ENCODE measurements around the gene LNX2. TPM values are rescaled to one million over a fixed set of nuclear protein-coding genes. Genes with fewer than 3 reads are reported as not detected.
A peak's percentile ranks its signal among the peaks of the same experiment; 100 is the strongest.

Gene LNX2
- total RNA-seq, 2 donors from 2014 or later = 13.9 to 15.6 TPM

DNA sequence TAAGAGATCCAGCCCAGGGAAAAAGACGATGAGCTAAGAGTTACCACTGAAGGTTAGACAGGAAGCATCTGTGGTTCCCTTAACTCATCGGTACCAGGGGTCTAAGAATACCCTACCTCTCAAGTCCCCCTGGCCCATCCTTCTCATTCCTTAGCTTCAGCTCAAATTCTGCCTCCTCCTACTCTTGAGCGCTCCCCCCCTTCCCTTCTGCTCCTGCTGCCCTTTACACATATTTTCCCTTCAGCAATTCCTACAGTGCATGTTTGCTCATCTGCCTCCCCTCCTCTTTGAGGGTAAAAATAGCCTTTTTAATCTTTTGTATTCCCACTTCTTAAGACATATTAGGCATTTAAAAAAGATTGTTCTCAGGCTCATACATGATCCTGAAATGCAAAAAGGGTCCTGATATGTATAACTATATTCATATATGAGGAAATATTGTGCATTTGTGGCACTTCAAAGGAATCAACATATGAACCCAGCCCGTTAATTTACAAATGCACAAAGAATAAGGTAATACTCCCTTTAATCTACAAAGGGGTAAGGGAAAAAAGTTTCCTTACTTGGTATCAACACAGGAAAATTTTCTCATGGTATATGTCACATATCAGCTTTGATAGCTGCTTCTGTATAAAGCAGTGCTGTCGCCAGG lies 33.1 kb downstream of the LNX2 start:
- H3K9me3 ChIP-seq (ENCODE audit: control insufficient read depth, low read length) = peaks cover 10% of the 10 kb centered on the region
- TF ChIP-seq, protein P1, sequence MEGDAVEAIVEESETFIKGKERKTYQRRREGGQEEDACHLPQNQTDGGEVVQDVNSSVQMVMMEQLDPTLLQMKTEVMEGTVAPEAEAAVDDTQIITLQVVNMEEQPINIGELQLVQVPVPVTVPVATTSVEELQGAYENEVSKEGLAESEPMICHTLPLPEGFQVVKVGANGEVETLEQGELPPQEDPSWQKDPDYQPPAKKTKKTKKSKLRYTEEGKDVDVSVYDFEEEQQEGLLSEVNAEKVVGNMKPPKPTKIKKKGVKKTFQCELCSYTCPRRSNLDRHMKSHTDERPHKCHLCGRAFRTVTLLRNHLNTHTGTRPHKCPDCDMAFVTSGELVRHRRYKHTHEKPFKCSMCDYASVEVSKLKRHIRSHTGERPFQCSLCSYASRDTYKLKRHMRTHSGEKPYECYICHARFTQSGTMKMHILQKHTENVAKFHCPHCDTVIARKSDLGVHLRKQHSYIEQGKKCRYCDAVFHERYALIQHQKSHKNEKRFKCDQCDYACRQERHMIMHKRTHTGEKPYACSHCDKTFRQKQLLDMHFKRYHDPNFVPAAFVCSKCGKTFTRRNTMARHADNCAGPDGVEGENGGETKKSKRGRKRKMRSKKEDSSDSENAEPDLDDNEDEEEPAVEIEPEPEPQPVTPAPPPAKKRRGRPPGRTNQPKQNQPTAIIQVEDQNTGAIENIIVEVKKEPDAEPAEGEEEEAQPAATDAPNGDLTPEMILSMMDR (conservative IDR thresholded peaks at IDR 0.05) = no peak
- Mint-ChIP-seq H3K9me3 (peaks cover 4% of the 10 kb centered on the region), H3K36me3 (ENCODE audit: low read depth) (peaks cover 6% of the 10 kb centered on the region), H3K27me3 (ENCODE audit: insufficient read depth) (no peaks in the 10 kb centered on the region), H3K4me3 (no peak overlapping the region), H3K4me1 (no peaks in the 10 kb centered on the region), H3K27ac (no peak overlapping the region)
- no peak for DNase-seq
- no peaks in the 10 kb centered on the region for H3K36me3 ChIP-seq (ENCODE audit: control insufficient read depth, insufficient read depth, low read length)
- no peak overlapping the region for H3K27ac ChIP-seq (ENCODE audit: low read depth, low read length)
- H3K4me3 ChIP-seq (ENCODE audit: low read length) = no peak overlapping the region
- H3K4me1 ChIP-seq (ENCODE audit: control insufficient read depth, insufficient read depth, low read length) = no peaks in the 10 kb centered on the region
- 85 to 88% methylated on average over 5 of the region's 5 CpGs for WGBS, 2 experiments (ENCODE audit: insufficient coverage in 1 of 2, insufficient read length in 1 of 2)
- no peak overlapping the region for H3K9ac ChIP-seq (ENCODE audit: extremely low read depth, low read length, poor library complexity, severe bottlenecking)
- no peaks in the 10 kb centered on the region for H3K27me3 ChIP-seq (ENCODE audit: control insufficient read depth, insufficient read depth, low read length, poor library complexity, severe bottlenecking)

- peaks cover 4% of the 10 kb centered on the region for H3K9me3 Mint-ChIP-seq
- TF ChIP-seq, protein P1 (conservative IDR thresholded peaks at IDR 0.05) = no peak
- H3K27me3 Mint-ChIP-seq (ENCODE audit: insufficient read depth) = no peaks in the 10 kb centered on the region
- H3K27ac Mint-ChIP-seq = peak overlapping the region; percentile 53
- H3K9me3 ChIP-seq (ENCODE audit: control insufficient read depth, low read length) = peaks cover 5% of the 10 kb centered on the region
- H3K4me3 Mint-ChIP-seq = no peak overlapping the region
- peaks cover 3% of the 10 kb centered on the region for H3K4me1 Mint-ChIP-seq
- H3K27me3 ChIP-seq (ENCODE audit: control insufficient read depth, insufficient read depth, low read length, poor library complexity, severe bottlenecking) = no peaks in the 10 kb centered on the region
- H3K4me1 ChIP-seq (ENCODE audit: control insufficient read depth, insufficient read depth, low read length) = peaks cover under 1% of the 10 kb centered on the region
- peaks cover 21% of the 10 kb centered on the region for H3K36me3 ChIP-seq (ENCODE audit: control insufficient read depth, insufficient read depth, low read length)
- DNase-seq = no peak
- peaks cover 18% of the 10 kb centered on the region for H3K36me3 Mint-ChIP-seq (ENCODE audit: low read depth)
- WGBS, 2 experiments (ENCODE audit: insufficient coverage in 1 of 2, insufficient read length in 1 of 2) = 92 to 100% methylated on average over 2 to 3 of the region's 4 CpGs
- no peak overlapping the region for H3K27ac ChIP-seq (ENCODE audit: low read depth, low read length)
- H3K4me3 ChIP-seq (ENCODE audit: low read length) = no peak overlapping the region
- no peak overlapping the region for H3K9ac ChIP-seq (ENCODE audit: extremely low read depth, low read length, poor library complexity, severe bottlenecking)
Measured at GRCh38 chr13:27583645-27584044, 36.7 kb downstream of the LNX2 start.

DNA sequence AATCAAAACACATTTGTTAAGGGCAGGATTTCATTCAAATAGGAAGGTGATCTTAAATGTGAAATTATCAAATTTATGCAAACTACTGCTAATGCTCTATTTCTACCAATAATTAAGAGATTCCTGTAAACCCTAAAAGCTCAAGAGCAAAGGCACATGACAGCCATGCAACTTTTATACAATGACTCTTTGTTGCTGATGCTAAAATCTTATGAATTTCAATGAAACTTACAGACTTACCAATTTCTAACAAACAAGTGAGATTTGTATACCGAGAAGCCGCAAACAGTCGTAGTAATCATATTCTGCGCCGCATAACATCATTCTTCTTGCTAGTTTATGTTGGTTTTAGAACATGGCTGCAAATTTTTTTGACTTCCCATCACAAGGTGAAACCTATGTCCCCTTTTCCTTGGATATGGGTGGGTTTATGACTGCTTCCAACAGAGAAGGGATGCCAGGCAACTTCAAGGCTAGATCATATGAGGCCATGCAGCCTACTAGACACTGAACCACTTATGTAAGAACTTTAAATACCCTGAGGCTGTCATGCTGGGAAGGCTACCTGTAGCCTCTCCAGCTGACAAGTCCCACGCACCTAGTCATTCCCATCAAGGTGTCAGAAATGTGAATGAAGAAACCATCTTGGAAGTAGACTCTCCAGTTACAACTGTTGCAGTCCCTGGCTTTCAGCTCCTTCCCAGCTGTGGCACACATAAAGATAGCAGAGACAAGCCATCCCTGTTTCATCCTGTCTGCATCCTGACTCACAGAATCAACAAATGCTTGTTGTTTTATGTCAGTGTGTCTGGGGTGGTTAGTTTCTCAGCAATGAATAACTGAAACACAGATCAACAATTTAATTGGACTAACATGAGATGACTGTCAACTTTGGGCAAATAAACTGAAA lies 42.0 kb downstream of the LNX2 start:
- peak; percentile 44 for DNase-seq
- no peak overlapping the region for H3K27ac Mint-ChIP-seq
- peaks cover 7% of the 10 kb centered on the region for H3K9me3 ChIP-seq (ENCODE audit: control insufficient read depth, low read length)
- H3K36me3 ChIP-seq (ENCODE audit: control insufficient read depth, insufficient read depth, low read length) = peaks cover 27% of the 10 kb centered on the region
- peaks cover 36% of the 10 kb centered on the region for H3K36me3 Mint-ChIP-seq (ENCODE audit: low read depth)
- WGBS, 2 experiments (ENCODE audit: insufficient coverage in 1 of 2, insufficient read length in 1 of 2) = 98% methylated on average over 5 to 6 of the region's 6 CpGs
- H3K27me3 Mint-ChIP-seq (ENCODE audit: insufficient read depth) = no peaks in the 10 kb centered on the region
- no peak overlapping the region for H3K4me3 Mint-ChIP-seq
- no peaks in the 10 kb centered on the region for H3K27me3 ChIP-seq (ENCODE audit: control insufficient read depth, insufficient read depth, low read length, poor library complexity, severe bottlenecking)
- peaks cover 18% of the 10 kb centered on the region for H3K4me1 Mint-ChIP-seq
- H3K9me3 Mint-ChIP-seq = no peaks in the 10 kb centered on the region
- H3K9ac ChIP-seq (ENCODE audit: extremely low read depth, low read length, poor library complexity, severe bottlenecking) = no peak overlapping the region
- no peak overlapping the region for H3K4me3 ChIP-seq (ENCODE audit: low read length)
- H3K4me1 ChIP-seq (ENCODE audit: control insufficient read depth, insufficient read depth, low read length) = peaks cover 4% of the 10 kb centered on the region
- H3K27ac ChIP-seq (ENCODE audit: low read depth, low read length) = no peak overlapping the region
- TF ChIP-seq, protein P1 (conservative IDR thresholded peaks at IDR 0.05) = no peak

All from endodermal cell (in vitro differentiated cells).